AML-193 (cell line): ENCODE results near the gene COL5A3.

Experiments used
- DNase-seq, 2 experiments: peaks; one replicate each; lab custom pipeline; 2025; lab: John Stamatoyannopoulos, UW

The COL5A3 gene

DNA sequence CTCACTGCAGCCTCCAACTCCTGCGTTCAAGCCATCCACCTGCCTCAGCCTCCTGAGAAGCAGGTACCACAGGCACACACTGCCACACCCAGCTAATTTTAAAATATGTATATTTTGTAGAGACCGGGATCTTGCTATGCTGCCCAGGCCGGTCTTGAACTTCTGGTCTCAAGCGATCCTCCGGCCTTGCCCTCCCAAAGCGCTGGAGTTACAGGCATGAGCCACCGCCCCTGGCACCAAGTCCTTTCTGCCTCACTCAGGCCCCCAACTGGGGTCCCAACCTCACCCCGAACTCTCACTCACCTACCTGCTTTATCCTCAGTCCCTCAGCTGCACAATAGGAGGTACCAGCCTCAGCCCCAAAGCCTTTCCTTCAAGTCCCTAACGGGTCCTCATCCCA is 635 bp upstream of the COL5A3 start:
- DNase-seq, result no peak

DNA sequence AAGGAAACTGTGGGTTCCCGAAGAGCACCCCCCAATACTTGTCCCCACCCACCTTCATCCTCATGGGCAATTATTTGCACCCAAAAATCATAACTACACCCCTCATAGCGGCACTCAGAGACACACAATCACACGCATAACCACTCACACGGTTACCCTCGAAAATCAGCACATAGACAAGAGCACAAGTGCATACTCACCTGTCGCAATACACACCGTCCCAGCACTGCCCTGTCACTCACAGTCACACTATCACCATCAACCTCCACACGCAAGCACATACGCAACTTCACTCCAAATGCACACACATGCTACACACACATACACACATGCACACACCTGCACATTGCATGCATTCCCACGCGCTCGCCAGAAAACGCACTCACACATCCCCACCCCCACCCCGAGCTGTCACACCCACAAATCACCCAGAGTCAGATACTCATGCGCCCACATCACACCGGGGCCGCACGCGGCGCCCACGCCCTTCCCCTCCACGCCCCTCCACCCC is 535 bp downstream of the COL5A3 start:
- DNase-seq, result no peak

GRCh38 chr19:10008184-10008765 is 2.0 kb downstream of the COL5A3 start:
- DNase-seq, result no peak

GRCh38 chr19:10007371-10008183 is 2.7 kb downstream of the COL5A3 start:
- DNase-seq, result no peak

GRCh38 chr19:10006752-10007323 is 3.5 kb downstream of the COL5A3 start:
- DNase-seq, result no peak

GRCh38 chr19:10006335-10006708 is 4.0 kb downstream of the COL5A3 start:
- DNase-seq, result no peak

DNA sequence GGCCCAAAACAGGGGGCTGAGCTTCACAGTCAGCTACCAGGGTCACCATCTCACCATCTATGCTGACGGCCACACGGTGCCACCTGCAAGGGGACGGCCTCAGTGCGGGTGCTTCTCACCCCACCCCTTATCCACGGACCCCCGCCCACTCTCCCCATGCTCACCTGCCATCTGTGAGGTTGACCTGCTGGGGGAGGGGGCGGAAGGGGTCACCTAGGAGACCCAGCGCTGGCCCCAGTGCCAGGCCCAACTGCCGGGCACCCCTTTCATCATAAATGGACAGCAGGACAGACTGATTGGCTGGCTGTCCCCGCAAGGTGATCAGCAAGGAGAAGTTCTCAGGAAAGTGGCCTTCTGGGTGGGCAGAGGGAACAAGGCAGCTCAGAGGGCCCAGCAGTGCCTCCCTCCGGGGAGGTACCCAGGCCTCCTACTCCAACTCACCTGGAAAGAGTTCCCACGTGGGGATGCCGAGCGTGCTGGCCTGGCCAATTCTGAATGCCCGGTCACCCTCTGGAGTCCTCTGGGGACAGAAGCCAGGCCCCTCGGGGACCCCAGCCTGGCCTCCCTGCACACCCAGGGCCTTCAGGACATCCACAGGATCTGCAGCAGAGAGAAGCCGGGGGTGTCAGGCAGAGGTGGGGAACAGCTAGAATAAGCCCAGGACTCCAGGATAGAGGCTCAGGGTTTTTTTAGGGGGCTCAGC is 4.5 kb downstream of the COL5A3 start:
- DNase-seq, result no peak

GRCh38 chr19:10004617-10005016 is 5.7 kb downstream of the COL5A3 start:
- no peak for DNase-seq

DNA sequence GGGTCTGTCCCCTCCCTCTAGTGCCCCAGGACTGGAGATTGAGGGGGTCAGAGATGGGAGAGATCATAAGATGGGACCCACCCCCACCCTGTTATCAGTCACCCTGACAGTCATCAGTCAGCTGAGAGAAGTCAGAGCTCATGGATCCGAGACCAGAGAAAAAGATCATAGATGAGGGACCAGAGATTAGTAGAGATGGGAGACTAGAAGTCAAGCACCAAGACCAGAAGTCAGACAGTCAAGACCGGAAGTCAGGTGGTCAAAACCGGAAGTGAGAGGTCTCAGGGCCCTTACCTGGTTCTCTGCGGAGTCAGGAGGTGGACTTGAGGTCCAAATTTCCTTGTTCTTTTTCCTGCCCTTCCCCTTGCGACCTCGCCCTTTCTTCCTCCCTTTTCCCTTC is 7.0 kb downstream of the COL5A3 start:
- DNase-seq, result no peak

DNA sequence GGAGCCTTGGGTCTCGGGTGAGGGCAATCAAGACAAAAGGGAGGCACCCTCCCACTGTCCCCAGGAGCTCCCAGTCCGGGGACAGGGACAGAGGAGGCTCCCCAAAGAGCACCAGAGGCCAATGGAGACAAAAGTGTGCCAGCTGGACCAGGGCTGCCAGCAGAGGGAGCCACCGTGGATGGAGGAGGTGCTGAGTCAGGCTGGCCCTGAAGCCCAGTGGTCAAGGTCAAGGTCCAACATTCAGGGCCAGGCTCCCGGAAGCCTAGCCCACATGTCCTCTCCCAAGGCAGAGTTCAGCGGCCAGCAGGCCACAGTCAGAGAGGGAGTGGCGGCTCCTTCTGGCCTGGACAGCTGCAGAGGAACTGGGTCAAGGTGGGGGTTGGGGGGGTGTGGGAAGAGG is 8.4 kb downstream of the COL5A3 start:
- DNase-seq, result peak; percentile 0 to 3

- peak; percentile 16 to 37 for DNase-seq
Measured at GRCh38 chr19:10000171-10000826, 10.0 kb downstream of the COL5A3 start.

DNA sequence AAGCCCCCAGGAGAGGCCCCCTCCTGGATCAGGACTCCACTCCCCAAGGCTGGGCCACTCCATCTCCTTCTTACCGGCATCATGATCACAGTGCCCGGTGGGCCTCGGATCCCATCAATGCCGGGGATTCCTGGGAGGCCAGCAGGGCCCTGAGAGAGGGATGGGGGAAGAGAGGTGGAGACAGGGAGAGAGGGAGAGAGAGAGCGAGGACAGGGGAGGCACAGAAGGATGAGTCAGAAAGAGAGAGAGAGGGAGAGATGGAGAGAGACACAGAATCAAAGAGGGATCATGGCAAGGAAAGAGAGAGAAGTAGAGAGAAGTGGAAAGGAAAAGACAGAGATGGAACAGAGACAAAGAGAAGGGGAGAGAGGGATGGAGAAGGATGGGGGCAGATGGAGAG is 13.8 kb downstream of the COL5A3 start:
- DNase-seq, result no peak

- DNase-seq, result no peak
Measured at GRCh38 chr19:9995999-9996398, 14.3 kb downstream of the COL5A3 start.

DNA sequence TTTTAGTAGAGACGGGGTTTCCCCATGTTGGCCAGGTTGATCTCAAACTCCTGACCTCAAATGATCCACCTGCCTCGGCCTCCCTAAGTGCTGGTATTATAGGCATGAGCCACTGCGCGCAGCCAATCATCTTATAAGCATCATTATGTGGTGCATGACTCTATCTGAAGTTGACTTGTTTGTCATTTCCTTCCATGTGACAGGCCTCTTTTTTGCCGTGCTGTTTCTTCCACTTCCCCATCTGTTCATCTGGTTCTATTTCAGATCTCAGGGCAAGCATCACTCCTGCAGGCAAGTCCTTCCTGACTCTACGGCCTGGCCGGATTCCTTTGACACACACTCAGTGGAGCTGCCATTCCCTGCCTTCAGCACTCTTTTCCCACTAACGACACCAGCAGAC is 15.2 kb downstream of the COL5A3 start:
- no peak for DNase-seq

DNA sequence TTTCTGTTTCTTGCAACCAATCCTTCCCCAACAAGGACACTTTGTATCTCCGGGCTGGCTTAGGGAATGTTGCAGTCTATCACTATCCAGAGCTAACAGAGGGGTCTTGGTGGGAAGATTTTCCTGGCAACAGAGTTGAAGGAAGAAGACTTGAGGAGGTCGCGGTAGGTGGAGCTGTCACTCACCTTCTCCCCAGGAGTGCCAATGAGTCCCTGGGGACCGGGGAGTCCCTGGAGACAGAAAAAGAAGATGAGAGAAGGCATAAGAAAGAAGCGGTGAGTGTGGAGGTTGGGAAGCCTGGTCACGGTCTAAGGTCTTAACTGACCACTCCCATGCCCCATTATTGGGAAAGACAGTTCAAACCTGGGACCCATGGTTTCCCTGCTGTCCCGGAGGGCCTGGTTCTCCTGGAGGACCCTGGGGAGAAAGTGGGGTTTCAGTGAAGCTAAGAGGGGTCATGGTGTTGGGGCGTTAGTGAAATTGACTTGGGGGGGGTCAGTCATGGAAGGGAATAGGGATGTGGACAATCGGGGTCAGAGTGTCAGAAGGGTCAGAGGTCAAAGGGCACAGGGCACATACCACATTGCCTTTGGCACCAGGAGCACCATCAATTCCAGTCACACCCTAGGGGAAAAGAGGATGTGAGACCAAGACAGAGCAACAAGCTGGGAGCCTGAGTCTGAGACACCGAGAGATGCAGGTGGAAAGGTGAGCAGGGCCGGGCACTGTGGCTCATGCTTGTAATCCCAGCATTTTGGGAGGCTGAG is 18.7 kb downstream of the COL5A3 start:
- DNase-seq, result no peak

DNA sequence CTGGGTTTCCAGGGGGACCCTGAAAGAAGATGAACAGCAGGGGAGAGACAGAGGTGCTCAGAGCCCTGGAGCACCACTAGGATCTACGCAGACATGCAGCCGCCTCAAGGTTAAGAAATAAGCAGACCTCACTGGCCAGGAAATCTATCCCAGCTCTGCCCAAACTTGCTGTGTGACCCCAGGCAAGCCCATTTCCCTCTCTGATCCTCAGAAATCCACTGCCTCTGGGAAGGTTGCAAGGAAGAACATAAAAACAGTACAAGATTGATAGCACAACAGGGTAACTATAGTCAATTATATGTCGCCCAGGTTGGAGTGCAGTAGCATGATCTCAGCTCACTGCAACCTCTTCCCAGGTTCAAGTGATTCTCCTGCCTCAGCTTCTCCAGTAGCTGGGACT is 20.8 kb downstream of the COL5A3 start:
- DNase-seq, result no peak

DNA sequence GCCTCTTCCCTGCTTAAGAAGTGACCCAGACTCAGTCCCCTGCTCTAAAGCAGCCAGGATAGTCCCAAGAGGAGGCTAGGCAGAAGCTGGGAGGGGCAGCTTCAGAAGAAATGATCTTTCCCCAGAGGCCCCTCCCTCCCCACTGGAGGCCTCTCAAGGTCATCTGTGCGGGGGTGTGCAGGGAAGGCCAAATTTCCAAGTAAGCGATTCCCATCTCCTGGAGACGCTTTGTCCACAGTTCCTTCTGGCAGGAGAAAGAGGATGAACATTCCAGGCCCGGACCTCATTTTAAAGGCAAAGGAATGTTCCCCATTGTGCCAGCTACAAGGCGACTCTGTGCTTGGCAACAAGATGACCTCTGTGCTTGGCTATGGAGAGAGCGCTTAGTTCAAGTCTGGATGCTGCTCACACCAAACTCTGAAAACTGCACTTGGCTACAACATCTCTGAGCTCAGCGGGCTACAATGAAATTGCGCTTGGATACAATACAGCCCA is 23.5 kb downstream of the COL5A3 start:
- DNase-seq, result no peak

- no peak for DNase-seq
Measured at GRCh38 chr19:9981406-9982260, 28.7 kb downstream of the COL5A3 start.

DNA sequence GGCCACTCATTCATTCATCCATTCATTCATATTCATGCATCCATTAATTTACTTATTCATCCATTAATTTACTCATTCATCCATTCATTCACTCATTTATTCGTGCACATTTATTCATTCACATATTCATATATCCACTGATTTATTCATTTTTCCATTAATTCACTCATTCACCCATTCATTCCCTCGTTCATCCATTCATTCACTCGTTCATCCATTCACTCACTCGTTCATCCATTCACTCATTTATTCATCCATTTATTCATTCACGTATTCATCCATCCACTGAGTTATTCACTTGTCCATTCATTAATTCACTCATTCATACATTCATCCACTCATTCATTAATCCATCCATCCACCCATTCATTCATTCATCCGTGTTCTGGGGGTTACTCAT is 38.2 kb downstream of the COL5A3 start:
- no peak for DNase-seq
